NCI-H2081 treated with DMSO at 0.1 percent for 48 hours (cell line): ENCODE data around the gene LLGL2.
"Not testable (repeated sequence)": the region's sequence is repeated elsewhere in the genome, so short reads cannot be mapped to it uniquely, and the experiment has no call there.

Experiments
- DNase-seq: peaks from one replicate; lab custom pipeline; 2025; lab: John Stamatoyannopoulos, UW

The LLGL2 gene

GRCh38 chr17:75570772-75571171 lies 45.3 kb downstream of the LLGL2 start:
- no peak for DNase-seq

- no peak for DNase-seq
Observed at GRCh38 chr17:75571197-75571884, 45.8 kb downstream of the LLGL2 start.

GRCh38 chr17:75571885-75572215 lies 46.4 kb downstream of the LLGL2 start:
- DNase-seq: no peak

GRCh38 chr17:75572713-75573539 lies 47.4 kb downstream of the LLGL2 start:
- no peak for DNase-seq

- DNase-seq: no peak
Observed at GRCh38 chr17:75573540-75573957, 48.1 kb downstream of the LLGL2 start.

- no peak for DNase-seq
Observed at GRCh38 chr17:75573994-75574393, 48.5 kb downstream of the LLGL2 start.

GRCh38 chr17:75574404-75575036 lies 49.0 kb downstream of the LLGL2 start:
- DNase-seq: no peak

GRCh38 chr17:75575197-75575596 lies 49.7 kb downstream of the LLGL2 start:
- no peak for DNase-seq

- no peak for DNase-seq
Observed at GRCh38 chr17:75575728-75576127, 50.2 kb downstream of the LLGL2 start.

- DNase-seq: no peak
Observed at GRCh38 chr17:75576661-75577060, 51.2 kb downstream of the LLGL2 start.

GRCh38 chr17:75581121-75581725 lies 55.7 kb downstream of the LLGL2 start:
- not testable (repeated sequence) for DNase-seq

- not testable (repeated sequence) for DNase-seq
Observed at GRCh38 chr17:75583197-75583596, 57.7 kb downstream of the LLGL2 start.

- no peak for DNase-seq
Observed at GRCh38 chr17:75584849-75585175, 59.3 kb downstream of the LLGL2 start.

- no peak for DNase-seq
Observed at GRCh38 chr17:75587675-75588595, 62.4 kb downstream of the LLGL2 start, which contains the start of gene MYO15B. MYO15B (plus strand) TSS chr17:75587800; CDS start chr17:75588058, 258 bp downstream.

GRCh38 chr17:75588596-75589011 lies 63.1 kb downstream of the LLGL2 start:
- DNase-seq: no peak

- peak; percentile 35 for DNase-seq
Observed at GRCh38 chr17:75589012-75589918, 63.8 kb downstream of the LLGL2 start.

GRCh38 chr17:75589919-75590303 lies 64.4 kb downstream of the LLGL2 start:
- no peak for DNase-seq

- no peak for DNase-seq
Observed at GRCh38 chr17:75590314-75590761, 64.8 kb downstream of the LLGL2 start.

- DNase-seq: no peak
Observed at GRCh38 chr17:75590849-75591721, 65.6 kb downstream of the LLGL2 start.
